RWPE2 (cell line): ENCODE results near the gene PSMA8.
"Not testable (repeated sequence)": the region's sequence is repeated elsewhere in the genome, so short reads cannot be mapped to it uniquely, and the experiment has no call there.

Source experiments
- ATAC-seq: fragments of 200-7000 bp; cut with Tn5 transposase; 3 replicates; pipeline ENCODE4 v1.9.1; 2021; ENCODE audit warnings: low read depth
- DNase-seq: peaks from one replicate; pipeline ENCODE4 v3.0.0-alpha.2; 2020; ENCODE audit warnings: low spot score
- H3K27ac ChIP-seq: fragments of 450-650 bp; 2 replicates; pipeline ENCODE4 v1.5.1; 2017; ENCODE audit warnings: mild to moderate bottlenecking; ENCODE audit not compliant: poor library complexity, severe bottlenecking
- H3K27me3 ChIP-seq: fragments of 250-450 bp; sonication (Bioruptor Pico); 2 replicates; pipeline ENCODE4 v1.5.1; 2021; ENCODE audit warnings: mild to moderate bottlenecking, moderate library complexity; ENCODE audit not compliant: insufficient read depth, poor library complexity, severe bottlenecking
- H3K36me3 ChIP-seq: fragments of 250-450 bp; sonication (Bioruptor Pico); 2 replicates; pipeline ENCODE4 v1.5.1; 2020; ENCODE audit warnings: low read depth, mild to moderate bottlenecking, moderate library complexity
- H3K4me1 ChIP-seq: fragments of 250-450 bp; sonication (Bioruptor Pico); 2 replicates; pipeline ENCODE4 v1.5.1; 2021; ENCODE audit warnings: mild to moderate bottlenecking, moderate library complexity; ENCODE audit not compliant: insufficient read depth, poor library complexity, severe bottlenecking
- H3K4me3 ChIP-seq: fragments of 250-450 bp; sonication (Bioruptor Pico); 2 replicates; pipeline ENCODE4 v1.5.1; 2021; ENCODE audit warnings: mild to moderate bottlenecking, moderate library complexity; ENCODE audit not compliant: severe bottlenecking
- H3K9me3 ChIP-seq: fragments of 250-450 bp; sonication (Bioruptor Pico); 2 replicates; pipeline ENCODE4 v1.5.1; 2021; ENCODE audit warnings: mild to moderate bottlenecking, moderate library complexity; ENCODE audit not compliant: severe bottlenecking
- TF ChIP-seq, protein P1 (sequence below): fragments of 450-650 bp; IDR thresholded peaks from one replicate; pipeline ENCODE4 v1.5.1; 2017; ENCODE audit warnings: mild to moderate bottlenecking, moderate library complexity; ENCODE audit not compliant: poor library complexity, severe bottlenecking

Gene PSMA8

DNA sequence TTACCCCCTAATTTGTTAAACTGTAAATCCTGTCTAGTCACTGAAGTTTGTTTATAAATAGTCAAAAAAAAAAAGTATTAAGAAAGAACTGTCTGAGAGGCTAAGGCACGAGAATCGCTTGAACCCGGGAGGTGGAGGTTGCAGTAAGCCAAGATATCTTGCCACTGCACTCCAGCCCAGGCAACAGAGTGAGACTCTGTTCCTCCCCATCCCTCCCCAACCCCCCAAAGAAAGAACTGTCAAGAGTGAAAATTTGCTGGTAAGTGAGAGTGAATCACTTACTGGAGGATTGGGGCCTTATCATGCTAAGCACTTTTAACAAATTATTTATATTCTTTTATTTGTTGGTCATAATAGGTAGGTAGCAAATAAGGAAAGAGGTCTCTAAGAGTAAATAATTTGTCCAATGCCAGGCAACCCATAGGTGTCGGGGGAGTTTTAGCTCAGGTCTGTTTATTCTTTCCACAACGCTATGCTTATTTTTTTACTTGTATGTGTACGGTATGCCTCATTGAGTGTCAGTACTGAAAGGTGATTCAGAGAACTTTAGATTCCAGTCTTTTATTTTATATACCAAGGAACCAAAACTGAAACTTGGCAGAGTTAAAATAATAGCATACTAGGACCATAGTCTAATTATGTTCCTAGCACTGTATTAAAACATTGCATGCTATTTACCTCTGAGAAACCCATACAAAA is 95.0 kb downstream of the PSMA8 start:
- peaks cover 20% of the 10 kb centered on the region for H3K4me1 ChIP-seq
- no peak for DNase-seq
- no peak for ATAC-seq
- no peak overlapping the region for H3K4me3 ChIP-seq
- no peaks in the 10 kb centered on the region for H3K36me3 ChIP-seq
- H3K27ac ChIP-seq: no peak overlapping the region
- TF ChIP-seq, protein P1, sequence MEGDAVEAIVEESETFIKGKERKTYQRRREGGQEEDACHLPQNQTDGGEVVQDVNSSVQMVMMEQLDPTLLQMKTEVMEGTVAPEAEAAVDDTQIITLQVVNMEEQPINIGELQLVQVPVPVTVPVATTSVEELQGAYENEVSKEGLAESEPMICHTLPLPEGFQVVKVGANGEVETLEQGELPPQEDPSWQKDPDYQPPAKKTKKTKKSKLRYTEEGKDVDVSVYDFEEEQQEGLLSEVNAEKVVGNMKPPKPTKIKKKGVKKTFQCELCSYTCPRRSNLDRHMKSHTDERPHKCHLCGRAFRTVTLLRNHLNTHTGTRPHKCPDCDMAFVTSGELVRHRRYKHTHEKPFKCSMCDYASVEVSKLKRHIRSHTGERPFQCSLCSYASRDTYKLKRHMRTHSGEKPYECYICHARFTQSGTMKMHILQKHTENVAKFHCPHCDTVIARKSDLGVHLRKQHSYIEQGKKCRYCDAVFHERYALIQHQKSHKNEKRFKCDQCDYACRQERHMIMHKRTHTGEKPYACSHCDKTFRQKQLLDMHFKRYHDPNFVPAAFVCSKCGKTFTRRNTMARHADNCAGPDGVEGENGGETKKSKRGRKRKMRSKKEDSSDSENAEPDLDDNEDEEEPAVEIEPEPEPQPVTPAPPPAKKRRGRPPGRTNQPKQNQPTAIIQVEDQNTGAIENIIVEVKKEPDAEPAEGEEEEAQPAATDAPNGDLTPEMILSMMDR: no peak
- H3K27me3 ChIP-seq: no peaks in the 10 kb centered on the region
- H3K9me3 ChIP-seq: no peaks in the 10 kb centered on the region

DNA sequence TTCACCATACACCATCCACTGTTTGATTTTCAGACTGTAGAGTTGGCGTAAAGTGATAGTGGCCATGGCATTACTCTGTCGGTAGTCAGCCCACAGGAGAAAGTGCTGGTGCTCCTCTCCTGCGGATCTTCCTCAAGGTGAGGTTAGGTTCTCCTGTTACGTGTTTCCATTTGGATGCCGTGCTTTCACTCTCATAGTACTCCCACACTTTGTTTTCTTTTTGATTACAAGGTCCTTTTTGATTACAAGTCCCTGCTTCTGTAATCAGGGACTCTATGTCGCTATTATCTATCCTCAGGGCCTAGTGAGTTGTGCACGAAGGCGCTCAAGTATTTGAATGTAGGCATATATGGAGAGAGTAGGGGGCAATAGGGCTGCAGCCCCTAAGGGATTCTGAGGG is 96.8 kb downstream of the PSMA8 start:
- no peaks in the 10 kb centered on the region for H3K9me3 ChIP-seq
- H3K36me3 ChIP-seq: no peaks in the 10 kb centered on the region
- no peaks in the 10 kb centered on the region for H3K27me3 ChIP-seq
- TF ChIP-seq, protein P1: no peak
- H3K4me1 ChIP-seq: peaks cover 12% of the 10 kb centered on the region
- no peak overlapping the region for H3K27ac ChIP-seq
- H3K4me3 ChIP-seq: no peak overlapping the region
- no peak for DNase-seq
- ATAC-seq: no peak

DNA sequence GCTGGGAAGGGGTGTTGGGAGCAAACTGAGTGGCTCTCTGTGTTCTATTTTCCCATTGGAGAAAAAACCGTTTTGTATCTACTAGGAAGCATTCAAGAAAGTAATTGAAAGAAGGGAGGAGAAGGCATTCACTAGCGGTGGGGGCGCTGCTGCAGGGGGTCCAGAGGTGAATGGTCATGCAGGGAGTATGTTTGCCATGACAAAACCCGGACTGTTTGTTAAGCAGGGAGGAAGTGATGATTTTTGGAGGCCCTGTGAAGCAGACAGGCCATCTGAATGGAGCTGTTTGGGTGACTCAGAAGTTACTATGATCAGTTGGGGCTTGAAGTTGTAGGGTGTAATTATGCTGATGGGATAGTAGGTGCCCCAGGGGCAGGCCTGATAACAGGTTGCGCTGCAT is 99.5 kb downstream of the PSMA8 start:
- DNase-seq (no peak), ATAC-seq (no peak)
- Histone ChIP-seq H3K9me3 (no peaks in the 10 kb centered on the region), H3K36me3 (no peaks in the 10 kb centered on the region), H3K27ac (no peak overlapping the region), H3K27me3 (no peaks in the 10 kb centered on the region), H3K4me1 (peaks cover under 1% of the 10 kb centered on the region), H3K4me3 (no peak overlapping the region)
- TF ChIP-seq, protein P1: no peak

DNA sequence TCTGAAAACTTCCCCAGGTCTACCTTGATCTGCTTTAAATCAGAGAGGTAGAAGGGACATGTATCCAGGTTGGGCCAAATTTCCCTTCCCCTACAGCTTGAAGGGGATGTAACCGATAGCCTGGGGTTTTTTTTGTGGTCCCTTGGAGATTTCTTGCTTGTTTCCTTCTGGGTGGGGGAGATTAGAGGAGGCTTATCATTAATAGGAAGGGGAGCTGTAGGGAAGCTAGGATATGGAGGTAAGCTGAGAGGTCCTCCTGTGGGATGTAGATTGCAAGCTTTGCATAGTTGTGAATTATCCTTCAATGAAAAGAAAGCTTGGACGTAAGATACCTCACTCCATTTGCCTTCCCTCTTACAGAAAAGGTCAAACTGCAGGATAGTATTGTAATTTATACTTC is 103.7 kb downstream of the PSMA8 start:
- not testable (repeated sequence) for ATAC-seq, H3K9me3 ChIP-seq, H3K27ac ChIP-seq, H3K4me1 ChIP-seq, H3K4me3 ChIP-seq, H3K27me3 ChIP-seq, H3K36me3 ChIP-seq, DNase-seq

DNA sequence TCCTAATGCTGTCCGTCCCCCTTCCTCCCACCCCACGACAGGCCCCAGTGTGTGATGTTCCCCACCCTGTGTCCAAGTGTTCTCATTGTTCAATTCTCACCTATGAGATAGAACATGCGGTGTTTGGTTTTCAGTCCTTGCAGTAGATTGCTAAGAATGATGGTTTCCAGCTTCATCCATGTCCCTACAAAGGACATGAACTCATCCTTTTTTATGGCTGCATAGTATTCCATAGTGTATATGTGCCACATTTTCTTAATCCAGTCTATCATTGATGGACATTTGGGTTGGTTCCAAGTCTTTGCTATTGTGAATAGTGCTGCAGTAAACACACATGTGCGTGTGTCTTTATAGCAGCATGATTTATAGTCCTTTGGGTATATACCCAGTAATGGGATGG is 105.0 kb downstream of the PSMA8 start:
- H3K36me3 ChIP-seq, H3K27me3 ChIP-seq, DNase-seq, ATAC-seq, H3K4me1 ChIP-seq, H3K4me3 ChIP-seq, H3K27ac ChIP-seq, H3K9me3 ChIP-seq: not testable (repeated sequence)

DNA sequence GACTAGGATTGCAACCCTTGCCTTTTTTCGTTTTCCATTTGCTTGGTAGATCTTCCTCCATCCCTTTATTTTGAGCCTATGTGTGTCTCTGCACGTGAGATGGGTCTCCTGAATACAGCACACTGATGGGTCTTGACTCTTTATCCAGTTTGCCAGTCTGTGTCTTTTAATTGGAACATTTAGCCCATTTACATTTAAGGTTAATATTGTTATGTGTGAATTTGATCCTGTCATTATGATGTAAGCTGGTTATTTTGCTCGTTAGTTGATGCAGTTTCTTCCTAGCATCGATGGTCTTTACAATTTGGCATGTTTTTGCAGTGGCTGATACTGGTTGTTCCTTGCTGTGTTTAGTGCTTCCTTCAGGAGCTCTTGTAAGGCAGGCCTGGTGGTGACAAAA is 108.7 kb downstream of the PSMA8 start:
- not testable (repeated sequence) for H3K4me1 ChIP-seq, H3K27ac ChIP-seq, ATAC-seq, H3K9me3 ChIP-seq, DNase-seq, H3K36me3 ChIP-seq, H3K4me3 ChIP-seq, H3K27me3 ChIP-seq
